ENCODE results near the gene SIGLECL1.

- TF ChIP-seq CTCF (IDR thresholded peaks at IDR 0.05; ENCODE audit: insufficient read depth, low read length, poor library complexity, severe bottlenecking), result no peak
- no peak for TF ChIP-seq EZH2phosphoT487 (conservative IDR thresholded peaks at IDR 0.05; ENCODE audit: low read length)
These were observed 4.7 kb upstream of the SIGLECL1 start for GRCh38 chr19:51246164-51246552.
